Lower leg skin (tissue), 3 donors: ENCODE measurements around the gene NRXN3.

Source experiments
- POLR2A ChIP-seq, 2 donors: fragments of 450-650 bp; IDR thresholded peaks; one replicate each; pipeline ENCODE4 v1.6.1; 2016 to 2017; ENCODE audit warnings: antibody characterized with exemption in 2 of 2, mild to moderate bottlenecking in 1 of 2, moderate library complexity in 1 of 2
- TF ChIP-seq, protein P1 (sequence below), 3 donors: fragments of 450-650 bp; IDR thresholded peaks; one replicate each; pipeline ENCODE4 v1.5.1; 2016; ENCODE audit warnings: antibody characterized with exemption in 3 of 3, mild to moderate bottlenecking in 3 of 3, moderate library complexity in 2 of 3

DNA sequence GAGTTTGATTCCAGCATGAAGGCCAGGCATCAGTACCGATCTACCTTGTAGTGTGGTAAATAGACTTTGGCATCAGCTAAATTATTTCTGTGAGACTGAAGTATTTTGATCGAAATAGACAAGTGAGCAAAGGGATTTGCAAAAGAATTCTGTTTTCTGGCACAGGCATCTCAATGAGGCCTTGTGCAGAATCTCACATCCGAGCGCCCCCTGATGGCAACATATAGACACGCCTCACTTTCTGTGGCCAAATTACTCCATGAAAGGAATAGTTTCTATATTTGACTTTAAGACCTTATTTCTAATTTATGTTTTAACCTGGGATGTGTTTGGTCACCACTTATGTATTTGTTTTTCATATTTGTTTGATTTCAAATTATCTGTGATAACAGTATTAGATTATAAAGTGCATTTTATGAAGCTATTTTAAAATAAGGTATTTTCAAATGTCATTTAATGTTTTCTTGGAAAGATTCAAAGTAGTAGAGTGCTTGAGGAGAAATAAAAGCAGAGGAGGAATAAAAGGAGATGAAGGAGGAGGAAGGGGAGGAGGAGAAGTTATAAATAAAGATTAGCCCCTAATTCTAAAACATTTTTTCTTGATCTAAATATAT is 731.9 kb downstream of the NRXN3 start:
- TF ChIP-seq, protein P1, sequence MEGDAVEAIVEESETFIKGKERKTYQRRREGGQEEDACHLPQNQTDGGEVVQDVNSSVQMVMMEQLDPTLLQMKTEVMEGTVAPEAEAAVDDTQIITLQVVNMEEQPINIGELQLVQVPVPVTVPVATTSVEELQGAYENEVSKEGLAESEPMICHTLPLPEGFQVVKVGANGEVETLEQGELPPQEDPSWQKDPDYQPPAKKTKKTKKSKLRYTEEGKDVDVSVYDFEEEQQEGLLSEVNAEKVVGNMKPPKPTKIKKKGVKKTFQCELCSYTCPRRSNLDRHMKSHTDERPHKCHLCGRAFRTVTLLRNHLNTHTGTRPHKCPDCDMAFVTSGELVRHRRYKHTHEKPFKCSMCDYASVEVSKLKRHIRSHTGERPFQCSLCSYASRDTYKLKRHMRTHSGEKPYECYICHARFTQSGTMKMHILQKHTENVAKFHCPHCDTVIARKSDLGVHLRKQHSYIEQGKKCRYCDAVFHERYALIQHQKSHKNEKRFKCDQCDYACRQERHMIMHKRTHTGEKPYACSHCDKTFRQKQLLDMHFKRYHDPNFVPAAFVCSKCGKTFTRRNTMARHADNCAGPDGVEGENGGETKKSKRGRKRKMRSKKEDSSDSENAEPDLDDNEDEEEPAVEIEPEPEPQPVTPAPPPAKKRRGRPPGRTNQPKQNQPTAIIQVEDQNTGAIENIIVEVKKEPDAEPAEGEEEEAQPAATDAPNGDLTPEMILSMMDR (IDR thresholded peaks at IDR 0.05): no peak
- TF ChIP-seq POLR2A (IDR thresholded peaks at IDR 0.05): no peak
